Keratinocyte (primary cell): ENCODE measurements around the gene KIF3A. TPM values are rescaled to one million over a fixed set of nuclear protein-coding genes. Genes with fewer than 3 reads are reported as not detected.

Experiments used
- DNase-seq: peaks from one replicate; pipeline ENCODE4 v3.0.0-alpha.2; 2011; ENCODE audit warnings: low read depth, missing footprints, low spot score
- FAIRE-seq: peaks from 2 replicates; lab custom pipeline; 2011; peaks lifted over from hg19 to GRCh38; lab: Jason Lieb, UNC
- H2AFZ ChIP-seq: 2 replicates; pipeline ENCODE4 v1.6.0; 2012; ENCODE audit warnings: low read length, control low read depth, inconsistent platforms; ENCODE audit not compliant: control insufficient read depth
- H3K27ac ChIP-seq: 2 replicates; pipeline ENCODE4 v1.5.1; 2011; ENCODE audit warnings: low read length; ENCODE audit not compliant: control insufficient read depth, insufficient read depth
- H3K27me3 ChIP-seq: 3 replicates; pipeline ENCODE4 v1.6.0; 2011; ENCODE audit warnings: low read length; ENCODE audit not compliant: control insufficient read depth, insufficient read depth; ENCODE audit errors: extremely low read depth
- H3K36me3 ChIP-seq, 2 experiments: 2 replicates in 1 of 2; 3 replicates in 1 of 2; pipeline ENCODE4 v1.5.1; 2011; ENCODE audit warnings: low read length in 2 of 2, mild to moderate bottlenecking in 1 of 2; ENCODE audit not compliant: control insufficient read depth in 2 of 2, insufficient read depth in 2 of 2; ENCODE audit errors: extremely low read depth in 1 of 2
- H3K4me1 ChIP-seq: 3 replicates; pipeline ENCODE4 v1.5.1; 2011; ENCODE audit warnings: low read length; ENCODE audit not compliant: control insufficient read depth, insufficient read depth; ENCODE audit errors: extremely low read depth
- H3K4me2 ChIP-seq: 3 replicates; pipeline ENCODE4 v1.6.0; 2011; ENCODE audit warnings: low read depth, low read length; ENCODE audit not compliant: control insufficient read depth, insufficient read depth; ENCODE audit errors: extremely low read depth
- H3K4me3 ChIP-seq, 3 experiments: fragments of 200-600 bp in 1 of 3; sonication (generic) in 1 of 3; 2 replicates in 2 of 3; 3 replicates in 1 of 3; pipeline ENCODE4 v1.5.1; 2011 to 2016; ENCODE audit warnings: low read length in 3 of 3, mild to moderate bottlenecking in 3 of 3, control low read depth in 2 of 3, inconsistent platforms in 1 of 3, low read depth in 1 of 3, mixed read lengths in 1 of 3, mixed run types in 1 of 3, moderate library complexity in 1 of 3; ENCODE audit not compliant: control insufficient read depth in 2 of 3, insufficient read depth in 2 of 3; ENCODE audit errors: extremely low read depth in 1 of 3
- H3K79me2 ChIP-seq: 2 replicates; pipeline ENCODE4 v1.6.0; 2012; ENCODE audit warnings: low read length; ENCODE audit not compliant: control insufficient read depth, insufficient read depth
- H3K9ac ChIP-seq: 3 replicates; pipeline ENCODE4 v1.6.0; 2011; ENCODE audit warnings: low read length; ENCODE audit not compliant: control insufficient read depth, insufficient read depth; ENCODE audit errors: extremely low read depth
- H3K9me1 ChIP-seq: 3 replicates; pipeline ENCODE4 v1.6.0; 2011; ENCODE audit warnings: low read length; ENCODE audit not compliant: control insufficient read depth, insufficient read depth; ENCODE audit errors: extremely low read depth
- H3K9me3 ChIP-seq: 2 replicates; pipeline ENCODE4 v1.5.1; 2012; ENCODE audit warnings: low read depth, low read length; ENCODE audit not compliant: control insufficient read depth
- H4K20me1 ChIP-seq: 3 replicates; pipeline ENCODE4 v1.6.0; 2011; ENCODE audit warnings: low read length; ENCODE audit not compliant: control insufficient read depth, insufficient read depth; ENCODE audit errors: extremely low read depth
- CTCF ChIP-seq, 3 experiments: IDR thresholded peaks in 1 of 3; conservative IDR thresholded peaks in 1 of 3; optimal IDR thresholded peaks in 1 of 3; 2 replicates in 2 of 3; 3 replicates in 1 of 3; pipeline versions ENCODE3 to v1.5.1; 2011; ENCODE audit warnings: low read length in 3 of 3, mild to moderate bottlenecking in 3 of 3, moderate library complexity in 2 of 3, control low read depth in 1 of 3, inconsistent platforms in 1 of 3; ENCODE audit not compliant: insufficient read depth in 2 of 3; ENCODE audit errors: extremely low read depth in 1 of 3
- EZH2 ChIP-seq: IDR thresholded peaks from one replicate; pipeline ENCODE4 v1.6.1; 2012; ENCODE audit warnings: inconsistent platforms, mild to moderate bottlenecking, low read length, moderate library complexity
- dilution Hi-C: fragments of 300-500 bp; cut with MboI; formaldehyde crosslinking; loops from one replicate; pipeline ENCODE4 v1.7.0; 2020; ENCODE audit warnings: low sequenced_read_pairs; ENCODE audit not compliant: extremely low pct_ligation_motif_present
- polyA plus RNA-seq, 5 experiments: library from polyadenylated mRNA; depleted of rRNA in 3 of 5; stranded (reverse) in 3 of 5; stranded (forward) in 1 of 5; unstranded in 1 of 5; fragments of >200 nt; gene quantifications; 1 replicate in 1 of 5; 2 replicates in 3 of 5; 3 replicates in 1 of 5; pipeline versions ENCODE4 v1.2.1 to v1.2.3, GENCODE V29; 2011 to 2012; ENCODE audit warnings: missing spikeins in 2 of 5, low read depth in 1 of 5, low replicate concordance in 1 of 5

The KIF3A gene
- polyA plus RNA-seq, 1 donor (not counting 4 experiments of a cell fraction or from before 2014, with no cell fraction given): 15.4 TPM

- FAIRE-seq (no peak), DNase-seq (no peak)
- no peaks in the 10 kb centered on the region for H3K79me2 ChIP-seq
- no peaks in the 10 kb centered on the region for H3K9me1 ChIP-seq
- dilution Hi-C loops: no loop called here
- H3K4me3 ChIP-seq: no peak overlapping the region
- TF ChIP-seq EZH2 (no peak), CTCF (optimal IDR thresholded peaks at IDR 0.05 in 1 of 3, IDR thresholded peaks at IDR 0.05 in 1 of 3, conservative IDR thresholded peaks at IDR 0.05 in 1 of 3; ENCODE audit: extremely low read depth in 1 of 3, insufficient read depth in 2 of 3, low read length in 3 of 3) (no peak)
- H4K20me1 ChIP-seq: no peaks in the 10 kb centered on the region
- H3K27ac ChIP-seq: no peak overlapping the region
- H3K4me2 ChIP-seq: no peak overlapping the region
- no peaks in the 10 kb centered on the region for H3K9me3 ChIP-seq
- H3K27me3 ChIP-seq: no peaks in the 10 kb centered on the region
- H3K9ac ChIP-seq: no peak overlapping the region
- peaks cover under 1% of the 10 kb centered on the region for H3K4me1 ChIP-seq
- peaks cover 0 to under 1% of the 10 kb centered on the region in 2 experiments for H3K36me3 ChIP-seq
- H2AFZ ChIP-seq: no peak overlapping the region
Observed at GRCh38 chr5:132751971-132752580, 14.7 kb upstream of the KIF3A start.

DNA sequence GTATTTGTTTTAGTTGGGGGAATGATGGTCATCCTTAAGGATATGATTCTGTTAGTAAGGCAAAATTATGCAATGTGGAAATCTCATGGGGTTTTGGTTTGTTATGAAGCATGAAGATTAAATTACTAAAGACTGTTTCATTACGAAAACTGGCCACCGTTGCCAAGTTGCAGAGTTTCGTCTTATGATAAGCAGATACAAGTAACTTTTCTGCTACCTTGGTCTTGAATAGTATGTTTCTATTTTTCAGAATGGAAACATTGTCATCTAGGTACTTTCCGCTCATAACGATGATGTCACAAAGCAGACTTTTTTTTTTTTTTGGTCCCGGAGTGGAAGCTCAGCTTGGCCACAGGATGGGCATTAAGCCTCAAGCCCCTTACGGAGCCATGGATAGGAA lies 14.1 kb upstream of the KIF3A start:
- no peaks in the 10 kb centered on the region for H3K9me3 ChIP-seq
- FAIRE-seq: no peak
- no peak overlapping the region for H3K9ac ChIP-seq
- dilution Hi-C loops: no loop called here
- no peaks in the 10 kb centered on the region for H3K36me3 ChIP-seq
- H3K27ac ChIP-seq: no peak overlapping the region
- H3K4me2 ChIP-seq: no peak overlapping the region
- H2AFZ ChIP-seq: no peak overlapping the region
- H3K4me3 ChIP-seq: no peak overlapping the region
- DNase-seq: no peak
- H3K27me3 ChIP-seq: no peaks in the 10 kb centered on the region
- no peaks in the 10 kb centered on the region for H4K20me1 ChIP-seq
- no peak for TF ChIP-seq EZH2
- TF ChIP-seq CTCF (optimal IDR thresholded peaks at IDR 0.05 in 1 of 3, IDR thresholded peaks at IDR 0.05 in 1 of 3, conservative IDR thresholded peaks at IDR 0.05 in 1 of 3; ENCODE audit: extremely low read depth in 1 of 3, insufficient read depth in 2 of 3, low read length in 3 of 3): no peak
- no peaks in the 10 kb centered on the region for H3K79me2 ChIP-seq
- no peaks in the 10 kb centered on the region for H3K9me1 ChIP-seq
- peaks cover 2% of the 10 kb centered on the region for H3K4me1 ChIP-seq
